ENCODE measurements around the gene EPHB2. TPM values are rescaled to one million over a fixed set of nuclear protein-coding genes. Genes with fewer than 3 reads are reported as not detected.

Gene EPHB2
- polyA plus RNA-seq, 2 of the 4 experiments (the other 2 are of a cell fraction), result 13.0 to 35.3 TPM

DNA sequence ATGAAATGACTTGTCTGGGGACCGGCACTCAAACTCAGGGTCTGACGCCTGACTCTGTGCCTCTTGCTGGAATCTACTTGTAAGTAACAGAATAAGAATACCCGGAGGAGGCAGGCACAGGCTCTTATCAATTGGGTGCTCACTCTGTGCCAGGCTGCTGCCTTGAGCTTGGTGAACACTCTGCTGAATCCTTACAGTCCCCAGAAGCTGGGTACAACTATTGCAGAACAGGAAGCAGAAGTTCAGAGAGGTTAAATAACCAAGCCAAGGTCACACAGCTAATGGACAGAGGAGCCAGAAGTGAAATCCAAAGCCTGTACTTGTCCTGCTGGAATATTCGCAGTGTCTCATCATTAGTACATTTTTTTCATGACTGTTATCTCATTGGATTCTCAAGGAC, 86.0 kb downstream of the EPHB2 start:
- no peak for ATAC-seq
- H3K9me3 ChIP-seq, result no peaks in the 10 kb centered on the region
- WGBS (ENCODE audit: missing lambda C conversion rate), result 100% methylated on average over 1 of the region's 4 CpGs
- no peak for TF ChIP-seq TP53 (CRISPR knock-in tag; IDR thresholded peaks at IDR 0.05)
- TF ChIP-seq ZFP36 (IDR thresholded peaks at IDR 0.05; ENCODE audit: borderline replicate concordance, partially characterized antibody), result peak; percentile 4
- H3K4me1 ChIP-seq, result 0 out of 3 replicates have a peak, but pooled peaks cover 4% of the 10 kb centered on the region
- no peak overlapping the region for H3K4me2 ChIP-seq
- no peak overlapping the region for H3K4me3 ChIP-seq
- ChIA-PET CTCF (interaction anchor here (2.1 kb wide), 1 partner anchor 12 kb away, joined by 4 read pairs; no protein-coding TSS in a partner anchor), POLR2A (no interaction called here)
- no peak for DNase-seq (ENCODE audit: low read depth in 1 of 2, low spot score in 1 of 2)
- no peak for FAIRE-seq
- no peak overlapping the region for H3K27ac ChIP-seq

DNA sequence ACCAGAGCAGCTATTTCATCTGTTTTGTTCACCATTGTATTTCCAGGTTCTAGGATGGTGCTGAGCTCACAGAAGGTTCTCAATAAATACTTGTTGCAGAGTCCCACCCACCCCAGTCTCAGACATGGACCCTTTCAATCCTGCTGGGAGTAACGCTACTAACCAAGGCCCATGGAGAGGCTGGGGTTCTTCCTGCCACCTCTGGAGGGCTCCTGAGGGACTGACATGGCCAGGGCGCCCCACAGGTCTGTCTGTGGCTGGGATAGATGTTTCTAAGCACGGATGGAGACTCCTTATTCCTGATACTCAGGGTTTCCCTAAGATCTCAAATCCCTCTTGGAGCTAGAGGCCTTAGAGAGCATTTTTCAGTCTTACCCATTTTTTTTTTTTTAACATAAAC, 87.4 kb downstream of the EPHB2 start:
- no peak overlapping the region for H3K27ac ChIP-seq
- FAIRE-seq, result no peak
- peak in 1 of 2 experiments; percentile 39; a peak in 2 of 6 replicates for ATAC-seq
- no peak for DNase-seq (ENCODE audit: low read depth in 1 of 2, low spot score in 1 of 2)
- no peak overlapping the region for H3K4me3 ChIP-seq
- no peaks in the 10 kb centered on the region for H3K9me3 ChIP-seq
- WGBS (ENCODE audit: missing lambda C conversion rate), result 80% methylated on average over 3 of the region's 3 CpGs
- TF ChIP-seq TFCP2L1 (CRISPR knock-in tag; IDR thresholded peaks at IDR 0.05) (no peak), HEYL (CRISPR knock-in tag; IDR thresholded peaks at IDR 0.05) (no peak), FOXS1 (CRISPR knock-in tag; IDR thresholded peaks at IDR 0.05) (no peak), NR3C1 (IDR thresholded peaks at IDR 0.05) (no peak), CBX8 (IDR thresholded peaks at IDR 0.05) (no peak), CEBPB (IDR thresholded peaks at IDR 0.05) (no peak), EHF (CRISPR knock-in tag; IDR thresholded peaks at IDR 0.05) (no peak), EP300 (IDR thresholded peaks at IDR 0.05) (no peak), RAD21 (conservative IDR thresholded peaks at IDR 0.05 in 1 of 2, IDR thresholded peaks at IDR 0.05 in 1 of 2) (no peak), HOXB13 (CRISPR knock-in tag; IDR thresholded peaks at IDR 0.05; ENCODE audit: low read depth) (no peak), PHF8 (IDR thresholded peaks at IDR 0.05; ENCODE audit: borderline replicate concordance, low read depth) (no peak)
- TF ChIP-seq, protein P1, sequence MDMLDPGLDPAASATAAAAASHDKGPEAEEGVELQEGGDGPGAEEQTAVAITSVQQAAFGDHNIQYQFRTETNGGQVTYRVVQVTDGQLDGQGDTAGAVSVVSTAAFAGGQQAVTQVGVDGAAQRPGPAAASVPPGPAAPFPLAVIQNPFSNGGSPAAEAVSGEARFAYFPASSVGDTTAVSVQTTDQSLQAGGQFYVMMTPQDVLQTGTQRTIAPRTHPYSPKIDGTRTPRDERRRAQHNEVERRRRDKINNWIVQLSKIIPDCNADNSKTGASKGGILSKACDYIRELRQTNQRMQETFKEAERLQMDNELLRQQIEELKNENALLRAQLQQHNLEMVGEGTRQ (IDR thresholded peaks at IDR 0.05), result no peak
- ChIA-PET CTCF (interaction anchor here (0.9 to 2.3 kb wide), 4 partner anchors 12 to 93 kb away, joined by 3 to 7 read pairs (median 4); no protein-coding TSS in a partner anchor), POLR2A (no interaction called here)
- H3K4me1 ChIP-seq, result no peaks in the 10 kb centered on the region
- H3K4me2 ChIP-seq, result no peak overlapping the region

GRCh38 chr1:22799971-22800370, 89.3 kb downstream of the EPHB2 start:
- ChIA-PET POLR2A (no interaction called here), CTCF (interaction anchor here (2.3 kb wide), 1 partner anchor 14 kb away, joined by 7 read pairs; no protein-coding TSS in a partner anchor)
- WGBS (ENCODE audit: missing lambda C conversion rate), result 100% methylated on average over 2 of the region's 16 CpGs
- Histone ChIP-seq H3K4me2 (no peak overlapping the region), H3K4me3 (no peak overlapping the region), H3K4me1 (no peaks in the 10 kb centered on the region), H3K9me3 (no peaks in the 10 kb centered on the region), H3K27ac (no peak overlapping the region)
- TF ChIP-seq CBX8 (IDR thresholded peaks at IDR 0.05) (no peak), MAFK (IDR thresholded peaks at IDR 0.05; ENCODE audit: partially characterized antibody) (no peak), ELK1 (IDR thresholded peaks at IDR 0.05; ENCODE audit: low read depth, low read length) (no peak), E2F6 (IDR thresholded peaks at IDR 0.05; ENCODE audit: borderline replicate concordance, low read depth) (no peak), HOXB13 (CRISPR knock-in tag; IDR thresholded peaks at IDR 0.05; ENCODE audit: low read depth) (no peak), ZFP36 (IDR thresholded peaks at IDR 0.05; ENCODE audit: borderline replicate concordance, partially characterized antibody) (no peak), POLR2AphosphoS2 (conservative IDR thresholded peaks at IDR 0.05; ENCODE audit: low read length) (no peak), RCOR1 (IDR thresholded peaks at IDR 0.05; ENCODE audit: low read depth, low read length) (no peak), HOXB5 (CRISPR knock-in tag; IDR thresholded peaks at IDR 0.05) (no peak), FOSL2 (IDR thresholded peaks at IDR 0.05) (no peak), FOSL2 (CRISPR knock-in tag; IDR thresholded peaks at IDR 0.05) (no peak), CHD4 (IDR thresholded peaks at IDR 0.05; ENCODE audit: borderline replicate concordance) (no peak), JUNB (IDR thresholded peaks at IDR 0.05) (no peak), POLR2A (IDR thresholded peaks at IDR 0.05; ENCODE audit: low read length) (no peak), EP300 (IDR thresholded peaks at IDR 0.05) (no peak), NFE2L2 (conservative IDR thresholded peaks at IDR 0.05; ENCODE audit: low read length) (no peak), BHLHE40 (IDR thresholded peaks at IDR 0.05; ENCODE audit: low read depth, low read length) (no peak)
- TF ChIP-seq, protein P1 (IDR thresholded peaks at IDR 0.05), result no peak
- DNase-seq (ENCODE audit: low read depth in 1 of 2, low spot score in 1 of 2) (no peak), FAIRE-seq (no peak), ATAC-seq (no peak)
